ENCODE data around the gene MGAT4A.

GRCh38 chr2:98771721-98772524 is 41.0 kb upstream of the MGAT4A start:
- TF ChIP-seq, protein P1, sequence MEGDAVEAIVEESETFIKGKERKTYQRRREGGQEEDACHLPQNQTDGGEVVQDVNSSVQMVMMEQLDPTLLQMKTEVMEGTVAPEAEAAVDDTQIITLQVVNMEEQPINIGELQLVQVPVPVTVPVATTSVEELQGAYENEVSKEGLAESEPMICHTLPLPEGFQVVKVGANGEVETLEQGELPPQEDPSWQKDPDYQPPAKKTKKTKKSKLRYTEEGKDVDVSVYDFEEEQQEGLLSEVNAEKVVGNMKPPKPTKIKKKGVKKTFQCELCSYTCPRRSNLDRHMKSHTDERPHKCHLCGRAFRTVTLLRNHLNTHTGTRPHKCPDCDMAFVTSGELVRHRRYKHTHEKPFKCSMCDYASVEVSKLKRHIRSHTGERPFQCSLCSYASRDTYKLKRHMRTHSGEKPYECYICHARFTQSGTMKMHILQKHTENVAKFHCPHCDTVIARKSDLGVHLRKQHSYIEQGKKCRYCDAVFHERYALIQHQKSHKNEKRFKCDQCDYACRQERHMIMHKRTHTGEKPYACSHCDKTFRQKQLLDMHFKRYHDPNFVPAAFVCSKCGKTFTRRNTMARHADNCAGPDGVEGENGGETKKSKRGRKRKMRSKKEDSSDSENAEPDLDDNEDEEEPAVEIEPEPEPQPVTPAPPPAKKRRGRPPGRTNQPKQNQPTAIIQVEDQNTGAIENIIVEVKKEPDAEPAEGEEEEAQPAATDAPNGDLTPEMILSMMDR (IDR thresholded peaks at IDR 0.05), result no peak
- no peak for TF ChIP-seq EZH2 (IDR thresholded peaks at IDR 0.05; ENCODE audit: borderline replicate concordance, insufficient read depth, low read depth, low read length, poor library complexity, severe bottlenecking)
